Left ventricle myocardium inferior (tissue), 1 donor: ENCODE data around the gene HM13. TPM values are rescaled to one million over a fixed set of nuclear protein-coding genes. Genes with fewer than 3 reads are reported as not detected.
"Not testable (repeated sequence)": the region's sequence is repeated elsewhere in the genome, so short reads cannot be mapped to it uniquely, and the experiment has no call there.

Experiments
- DNase-seq: peaks from one replicate; pipeline ENCODE4 v3.0.0-alpha.2; 2020
- H3K27ac ChIP-seq: fragments of 200-600 bp; replicated peaks from 2 replicates; pipeline ENCODE4 v1.8.0; 2021
- H3K27me3 ChIP-seq: fragments of 200-600 bp; 2 replicates; pipeline ENCODE4 v1.8.0; 2021; ENCODE audit warnings: low read depth
- H3K36me3 ChIP-seq: fragments of 200-600 bp; 2 replicates; pipeline ENCODE4 v1.8.0; 2021
- H3K4me1 ChIP-seq: fragments of 200-600 bp; 2 replicates; pipeline ENCODE4 v1.8.0; 2021
- H3K4me3 ChIP-seq: fragments of 200-600 bp; 2 replicates; pipeline ENCODE4 v1.8.0; 2021; ENCODE audit warnings: mild to moderate bottlenecking, moderate library complexity
- H3K9me3 ChIP-seq: fragments of 200-600 bp; replicated peaks from 2 replicates; pipeline ENCODE4 v1.8.0; 2021
- intact Hi-C: fragments of 100-400 bp; cut with micrococcal nuclease; formaldehyde crosslinking; loops from one replicate; pipeline ENCODE4 v1.11.0; 2022
- microRNA-seq: library from miRNA; unstranded; fragments of <30 nt; microRNA quantifications from one replicate; pipeline ENCODE4 v1.2.0, GENCODE V29; 2020
- total RNA-seq: library from RNA; stranded (reverse); fragmentation: NEBNext Ultra II Directional; extraction: Animal tissue kit (Norgen Biotek cat#: 25700); gene quantifications from one replicate; pipeline ENCODE4 v1.2.1, GENCODE V29; 2021
- TF ChIP-seq, protein P1 (sequence below): fragments of 200-600 bp; IDR thresholded peaks from 2 replicates; pipeline ENCODE4 v1.8.0; 2021; ENCODE audit warnings: antibody characterized with exemption, mild to moderate bottlenecking, borderline replicate concordance
- donor health status: DM: no; HTN: yes; CAD: no; lungs with severe emphysema.

Gene HM13
- total RNA-seq, 1 donor from 2014 or later: 39.0 TPM

DNA sequence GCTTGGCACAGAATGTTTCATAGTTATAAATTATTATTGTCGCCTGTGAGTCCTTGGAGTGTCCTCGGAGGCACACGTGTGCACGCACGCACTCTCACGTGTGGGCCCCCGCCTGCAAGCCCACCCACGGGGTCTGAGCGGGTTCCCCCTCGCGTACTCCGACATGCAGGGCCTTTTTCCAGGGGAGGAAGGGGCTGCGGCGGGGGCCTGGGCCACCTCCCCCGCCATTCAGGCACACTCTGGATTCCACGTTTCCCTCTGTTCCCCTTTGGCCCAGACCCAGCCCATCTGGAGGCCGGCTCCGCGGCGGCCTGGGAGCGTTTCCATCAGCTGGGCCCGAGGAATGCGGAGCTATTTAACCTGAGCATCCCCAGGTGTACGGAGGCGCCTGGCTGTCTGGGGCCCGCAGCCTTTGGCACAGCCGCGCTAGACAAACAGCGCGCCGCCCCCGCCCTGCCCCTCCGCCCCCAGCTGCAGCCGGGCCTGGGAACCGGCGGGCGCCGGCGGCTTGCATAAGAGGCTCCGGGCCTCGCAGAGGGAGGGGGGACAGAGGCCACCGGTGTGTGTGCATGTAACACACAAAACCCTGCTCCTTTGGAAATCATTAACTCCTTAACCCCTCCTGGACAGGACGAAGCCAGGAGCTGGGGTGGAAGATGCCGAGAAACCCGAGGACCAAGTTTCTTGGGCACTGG is 94.2 kb downstream of the HM13 start:
- H3K36me3 ChIP-seq: no peaks in the 10 kb centered on the region
- intact Hi-C loops: no loop called here
- TF ChIP-seq, protein P1, sequence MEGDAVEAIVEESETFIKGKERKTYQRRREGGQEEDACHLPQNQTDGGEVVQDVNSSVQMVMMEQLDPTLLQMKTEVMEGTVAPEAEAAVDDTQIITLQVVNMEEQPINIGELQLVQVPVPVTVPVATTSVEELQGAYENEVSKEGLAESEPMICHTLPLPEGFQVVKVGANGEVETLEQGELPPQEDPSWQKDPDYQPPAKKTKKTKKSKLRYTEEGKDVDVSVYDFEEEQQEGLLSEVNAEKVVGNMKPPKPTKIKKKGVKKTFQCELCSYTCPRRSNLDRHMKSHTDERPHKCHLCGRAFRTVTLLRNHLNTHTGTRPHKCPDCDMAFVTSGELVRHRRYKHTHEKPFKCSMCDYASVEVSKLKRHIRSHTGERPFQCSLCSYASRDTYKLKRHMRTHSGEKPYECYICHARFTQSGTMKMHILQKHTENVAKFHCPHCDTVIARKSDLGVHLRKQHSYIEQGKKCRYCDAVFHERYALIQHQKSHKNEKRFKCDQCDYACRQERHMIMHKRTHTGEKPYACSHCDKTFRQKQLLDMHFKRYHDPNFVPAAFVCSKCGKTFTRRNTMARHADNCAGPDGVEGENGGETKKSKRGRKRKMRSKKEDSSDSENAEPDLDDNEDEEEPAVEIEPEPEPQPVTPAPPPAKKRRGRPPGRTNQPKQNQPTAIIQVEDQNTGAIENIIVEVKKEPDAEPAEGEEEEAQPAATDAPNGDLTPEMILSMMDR: no peak
- H3K27me3 ChIP-seq: peaks cover 4% of the 10 kb centered on the region
- H3K27ac ChIP-seq: peak overlapping the region; percentile 93
- H3K4me3 ChIP-seq: peak overlapping the region; percentile 78
- peak; percentile 80 for DNase-seq
- no peaks in the 10 kb centered on the region for H3K9me3 ChIP-seq
- peaks cover 82% of the 10 kb centered on the region for H3K4me1 ChIP-seq

DNA sequence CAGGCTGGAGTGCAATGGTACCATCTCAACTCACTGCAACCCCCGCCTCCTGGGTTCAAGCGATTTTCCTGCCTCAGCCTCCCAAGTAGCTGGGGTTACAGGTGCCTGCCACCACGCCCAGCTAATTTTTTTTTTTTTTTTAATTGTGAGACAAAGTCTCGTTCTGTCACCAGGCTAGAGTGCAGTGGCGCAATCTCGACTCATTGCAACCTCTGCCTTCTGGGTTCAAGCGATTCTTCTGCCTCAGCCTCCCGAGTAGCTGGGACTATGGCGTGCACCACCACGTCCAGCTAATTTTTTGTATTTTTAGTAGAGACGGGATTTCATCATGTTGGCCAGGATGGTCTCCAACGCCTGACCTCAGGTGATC is 98.0 kb downstream of the HM13 start:
- Histone ChIP-seq H3K4me1 (peaks cover 46% of the 10 kb centered on the region), H3K27ac (peak overlapping the region; percentile 93)
- H3K9me3 ChIP-seq, H3K4me3 ChIP-seq, DNase-seq, H3K27me3 ChIP-seq, H3K36me3 ChIP-seq: not testable (repeated sequence)
- intact Hi-C loops: loop anchor here (2.0 kb wide), 1 partner anchor 49 kb away; no protein-coding TSS in a partner anchor

DNA sequence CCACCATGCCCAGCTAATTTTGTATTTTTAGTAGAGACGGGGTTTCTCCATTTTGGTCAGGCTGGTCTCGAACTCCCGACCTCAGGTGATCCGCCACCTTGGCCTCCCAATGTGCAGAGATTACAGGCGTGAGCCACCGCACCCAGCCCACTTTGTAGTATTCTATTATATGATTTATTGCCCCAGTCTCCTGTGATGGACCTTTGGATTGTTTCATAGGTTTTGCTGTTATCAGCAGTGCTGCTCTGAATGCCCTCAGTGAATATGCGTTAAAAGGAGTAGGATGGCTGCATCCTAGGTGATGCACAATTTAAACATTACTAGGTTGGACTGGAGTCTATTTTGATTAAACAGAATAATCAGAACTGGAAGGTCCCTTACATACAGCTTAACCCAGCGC is 101.2 kb downstream of the HM13 start:
- peaks cover 20% of the 10 kb centered on the region for H3K4me1 ChIP-seq
- intact Hi-C loops: no loop called here
- no peak overlapping the region for H3K4me3 ChIP-seq
- no peaks in the 10 kb centered on the region for H3K36me3 ChIP-seq
- DNase-seq: no peak
- H3K9me3 ChIP-seq: no peaks in the 10 kb centered on the region
- H3K27me3 ChIP-seq: no peaks in the 10 kb centered on the region
- TF ChIP-seq, protein P1: no peak
- no peak overlapping the region for H3K27ac ChIP-seq

DNA sequence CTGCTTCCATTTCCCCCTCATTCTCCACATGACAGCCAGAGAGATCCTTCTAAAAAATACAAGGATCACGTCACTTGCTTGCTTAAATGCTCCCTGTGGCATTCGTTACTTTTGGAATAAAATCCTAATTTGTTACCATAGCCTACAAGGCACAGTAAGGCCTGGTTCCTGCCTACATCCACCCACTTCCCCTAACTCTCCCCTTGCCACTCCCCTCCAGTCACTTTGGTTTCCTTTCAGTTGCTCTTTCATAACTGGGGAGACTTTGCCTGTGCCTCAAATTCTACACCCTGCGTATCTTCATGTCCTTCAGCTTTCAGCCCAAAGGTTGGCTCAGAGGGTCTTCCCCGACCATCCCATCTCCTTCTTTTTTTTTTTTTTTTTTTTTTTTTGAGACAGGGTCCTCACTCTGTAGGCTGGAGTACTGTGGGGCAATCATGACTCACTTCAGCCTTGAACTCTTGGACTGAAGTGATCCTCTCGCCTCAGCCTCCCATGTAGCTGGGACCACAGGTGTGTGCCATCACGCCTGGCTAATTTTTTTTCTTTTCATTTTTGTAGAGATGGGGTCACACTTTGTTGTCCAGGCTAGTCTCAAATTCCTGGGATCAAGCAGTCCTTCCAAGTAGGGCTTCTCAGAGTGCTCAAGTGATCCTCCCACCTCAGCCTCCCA is 103.3 kb downstream of the HM13 start:
- intact Hi-C loops: no loop called here

More for the DNA sequence above, 103.3 kb downstream of the HM13 start:
- TF ChIP-seq, protein P1: no peak
- Histone ChIP-seq H3K4me1 (peaks cover 9% of the 10 kb centered on the region), H3K36me3 (no peaks in the 10 kb centered on the region), H3K9me3 (no peaks in the 10 kb centered on the region), H3K4me3 (no peak overlapping the region), H3K27me3 (no peaks in the 10 kb centered on the region), H3K27ac (no peak overlapping the region)
- no peak for DNase-seq

Small RNA genes within 50 kb of the gene (microRNA-seq; reads per million reads assigned to microRNA genes)
- not detected for gene MIR3193

Other genes with a start within 250 kb of the HM13 start
- gene DEFB116, start 205.9 kb upstream of the HM13 start, total RNA-seq: not detected
- gene DEFB118, start 145.8 kb upstream of the HM13 start, total RNA-seq: not detected
- not detected for gene DEFB119, start 123.9 kb upstream of the HM13 start, total RNA-seq
- not detected for gene DEFB121, start 108.2 kb upstream of the HM13 start, total RNA-seq
- not detected for gene DEFB123, start 73.8 kb upstream of the HM13 start, total RNA-seq
- not detected for gene DEFB124, start 39.3 kb upstream of the HM13 start, total RNA-seq
- 1.5 TPM for gene REM1, start 39.2 kb upstream of the HM13 start, total RNA-seq
- 91.5 TPM for gene ID1, start 90.8 kb downstream of the HM13 start, total RNA-seq
- gene COX4I2, start 123.5 kb downstream of the HM13 start, total RNA-seq: 7.6 TPM
- gene BCL2L1, start 208.4 kb downstream of the HM13 start, total RNA-seq: 53.2 TPM
- gene TPX2, start 224.8 kb downstream of the HM13 start, total RNA-seq: 0.71 TPM